K562 (cell line): ENCODE data around the gene XBP1. TPM values are rescaled to one million over a fixed set of nuclear protein-coding genes. Genes with fewer than 3 reads are reported as not detected.
A peak's percentile ranks its signal among the peaks of the same experiment; 100 is the strongest.

ENCODE experiments used
- BCOR ChIP-seq: fragments of 450-650 bp; IDR thresholded peaks from 2 replicates; pipeline ENCODE4 v1.6.1; 2016
- GTF2E2 ChIP-seq: fragments of 200-800 bp; sonication (Bioruptor generic); IDR thresholded peaks from 2 replicates; pipeline ENCODE4 v1.6.1; 2016; ENCODE audit warnings: missing genetic modification characterization, missing compliant biosample characterization
- GTF3C2 ChIP-seq: IDR thresholded peaks from 3 replicates; pipeline ENCODE4 v1.6.1; 2011; ENCODE audit warnings: borderline replicate concordance, mild to moderate bottlenecking, moderate library complexity; ENCODE audit not compliant: insufficient read length; ENCODE audit errors: extremely low read depth
- KLF6 ChIP-seq: fragments of 250-450 bp; sonication (Bioruptor Pico); IDR thresholded peaks from 2 replicates; pipeline ENCODE4 v1.4.0; 2020; ENCODE audit warnings: mild to moderate bottlenecking, moderate library complexity, borderline replicate concordance
- PHB ChIP-seq: fragments of 250-450 bp; sonication (Bioruptor Pico); IDR thresholded peaks from 2 replicates; pipeline ENCODE4 v1.5.0; 2021
- PPARD ChIP-seq: fragments of 250-450 bp; sonication (Bioruptor Pico); IDR thresholded peaks from 2 replicates; pipeline ENCODE4 v1.8.0; 2022; ENCODE audit warnings: inconsistent platforms, mild to moderate bottlenecking, moderate library complexity
- RBM14 ChIP-seq: fragments of 200-400 bp; formaldehyde crosslinking; IDR thresholded peaks from 2 replicates; pipeline ENCODE4 v1.6.1; 2018; ENCODE audit warnings: low read depth, mild to moderate bottlenecking, low read length, moderate library complexity, borderline replicate concordance; ENCODE audit not compliant: insufficient read depth
- REST ChIP-seq, 2 experiments: fragments of 450-650 bp; formaldehyde crosslinking in 1 of 2; IDR thresholded peaks; 2 replicates each; pipeline versions ENCODE4 v1.4.0 to v1.6.1; 2014 to 2020; ENCODE audit warnings: mild to moderate bottlenecking in 2 of 2, borderline replicate concordance in 1 of 2, low read depth in 1 of 2
- SETDB1 ChIP-seq: IDR thresholded peaks from one replicate; pipeline ENCODE4 v1.6.1; 2012; ENCODE audit warnings: low read length, control low read depth, inconsistent platforms
- SRSF7 ChIP-seq: fragments of 200-400 bp; formaldehyde crosslinking; optimal IDR thresholded peaks from 2 replicates; pipeline ENCODE3; 2017; ENCODE audit warnings: mild to moderate bottlenecking, low read depth, low read length
- TCF7 ChIP-seq: sonication (generic); IDR thresholded peaks from 2 replicates; pipeline ENCODE4 v1.6.1; 2016; ENCODE audit warnings: antibody characterized with exemption, borderline replicate concordance
- ZNF133 ChIP-seq: fragments of 250-450 bp; sonication (Bioruptor Pico); IDR thresholded peaks from 2 replicates; pipeline ENCODE4 v1.4.0; 2020; ENCODE audit warnings: mild to moderate bottlenecking
- ZNF444 ChIP-seq: fragments of 250-450 bp; sonication (Bioruptor Pico); IDR thresholded peaks from 2 replicates; pipeline ENCODE4 v1.4.0; 2020; ENCODE audit warnings: mild to moderate bottlenecking, moderate library complexity
- ZNF507 ChIP-seq: conservative IDR thresholded peaks from 2 replicates; pipeline ENCODE4 v1.6.1; 2017; ENCODE audit warnings: missing genetic modification characterization, missing compliant biosample characterization
- ZNF586 ChIP-seq: fragments of 450-650 bp; formaldehyde crosslinking; conservative IDR thresholded peaks from 2 replicates; pipeline ENCODE4 v1.4.0; 2020; ENCODE audit warnings: mild to moderate bottlenecking, moderate library complexity
- ZNF764 ChIP-seq: fragments of 250-450 bp; sonication (Bioruptor Pico); IDR thresholded peaks from 2 replicates; pipeline ENCODE4 v1.4.0; 2020; ENCODE audit warnings: low read depth, mild to moderate bottlenecking, moderate library complexity
- polyA plus RNA-seq, 8 experiments: library from polyadenylated mRNA; depleted of rRNA in 4 of 8; stranded (reverse) in 5 of 8; unstranded in 3 of 8; fragments of >200 nt; fragmentation: Nextera tagmentation in 2 of 8; fragmentation: Illumina TruSeq in 1 of 8; extraction: Ambion mirVana in 2 of 8; extraction: Trizol in 1 of 8; gene quantifications; 2 replicates each; pipeline versions ENCODE4 v1.2.1 to v1.2.3, GENCODE V29; 2011 to 2014; ENCODE audit warnings: inconsistent platforms in 1 of 8, missing spikeins in 1 of 8
- total RNA-seq, 7 experiments: library from RNA; depleted of rRNA in 6 of 7; stranded (reverse); fragments of >200 nt in 6 of 7; fragmentation: Illumina TruSeq in 2 of 7; extraction: Trizol in 2 of 7; gene quantifications; 2 replicates each; pipeline versions ENCODE4 v1.2.1 to v1.2.3, GENCODE V29; 2011 to 2021; ENCODE audit warnings: low replicate concordance in 1 of 7

Gene XBP1
- total and polyA plus RNA-seq, 9 of the 15 experiments (the other 6 are each of a cell fraction or from before 2014, with no cell fraction given): 25.0 to 218 (median 94.6) TPM

GRCh38 chr22:28800308-28801041 is at the start of gene XBP1 (continued):
- TF ChIP-seq REST (IDR thresholded peaks at IDR 0.05; ENCODE audit: borderline replicate concordance) (no peak), REST (CRISPR knock-in tag; IDR thresholded peaks at IDR 0.05; ENCODE audit: low read depth) (no peak), KLF6 (CRISPR knock-in tag) (no peak), PHB (CRISPR knock-in tag) (no peak; the same call in 1 of the 2 replicates), ZNF586 (no peak), GTF3C2 (no peak), ZNF444 (CRISPR knock-in tag) (no peak), SETDB1 (no peak), GTF2E2 (peak; percentile 89), ZNF507 (tag) (no peak), PPARD (CRISPR knock-in tag) (no peak), RBM14 (0 out of 2 replicates have a peak, but pooled peaks have one; percentile 47), ZNF133 (CRISPR knock-in tag) (no peak), BCOR (no peak), ZNF764 (CRISPR knock-in tag) (no peak), SRSF7 (no peak), TCF7 (no peak)
